ENCODE measurements around the gene ANP32A.
"Not testable (repeated sequence)": the region's sequence is repeated elsewhere in the genome, so short reads cannot be mapped to it uniquely, and the experiment has no call there.

ANP32A gene

DNA sequence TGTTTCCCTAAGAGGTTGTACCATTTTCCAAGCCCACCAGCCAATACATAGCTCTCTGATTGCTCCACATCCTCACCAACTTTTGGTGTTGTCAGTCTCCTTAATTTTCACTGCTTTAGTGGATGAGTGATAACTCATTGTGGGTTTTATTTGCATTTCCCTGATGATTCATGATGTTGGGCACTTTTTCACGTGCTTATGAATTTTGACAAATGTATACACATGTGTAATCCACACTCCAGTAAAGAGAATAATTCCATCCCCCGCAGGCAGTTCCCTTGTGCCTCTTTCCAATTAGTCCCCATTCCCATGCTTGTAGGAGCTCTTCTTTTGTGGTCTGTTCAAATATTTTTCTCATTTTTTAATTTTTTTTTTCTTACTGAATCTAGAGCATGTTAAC, 52.4 kb downstream of the ANP32A start:
- in situ Hi-C loops (cut with MboI; ENCODE audit: low pct_unique_long_range_greater_than_20kb, low sequenced_read_pairs): no loop called here

DNA sequence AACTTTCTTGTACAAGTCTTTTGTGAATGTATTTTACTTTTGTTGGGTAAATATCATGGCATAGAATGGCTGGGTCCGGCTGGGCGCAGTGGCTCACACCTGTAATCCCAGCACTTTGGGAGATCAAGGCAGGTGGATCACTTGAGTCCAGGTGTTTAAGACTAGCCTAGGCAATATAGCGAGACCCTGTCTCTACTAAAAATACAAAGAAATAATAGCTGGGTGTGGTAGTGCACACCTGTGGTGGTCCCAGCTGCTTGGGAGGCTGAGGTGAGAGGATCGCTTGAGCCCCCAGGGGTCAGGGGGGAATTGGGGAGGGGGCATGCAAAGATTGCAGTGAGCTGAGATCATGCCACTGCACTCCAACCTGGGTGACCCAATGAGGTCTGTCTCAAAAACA, 52.9 kb downstream of the ANP32A start:
- in situ Hi-C loops (cut with MboI; ENCODE audit: low pct_unique_long_range_greater_than_20kb, low sequenced_read_pairs): no loop called here
- no peak for DNase-seq

More for the DNA sequence above, 52.4 kb downstream of the ANP32A start:
- DNase-seq: no peak

- no peak for DNase-seq
- in situ Hi-C loops (cut with MboI; ENCODE audit: low pct_unique_long_range_greater_than_20kb, low sequenced_read_pairs): no loop called here
These were observed 54.9 kb downstream of the ANP32A start for GRCh38 chr15:68765602-68766368.

- in situ Hi-C loops (cut with MboI; ENCODE audit: low pct_unique_long_range_greater_than_20kb, low sequenced_read_pairs): no loop called here
- no peak for DNase-seq
These were observed 56.6 kb downstream of the ANP32A start for GRCh38 chr15:68764090-68764489.

DNA sequence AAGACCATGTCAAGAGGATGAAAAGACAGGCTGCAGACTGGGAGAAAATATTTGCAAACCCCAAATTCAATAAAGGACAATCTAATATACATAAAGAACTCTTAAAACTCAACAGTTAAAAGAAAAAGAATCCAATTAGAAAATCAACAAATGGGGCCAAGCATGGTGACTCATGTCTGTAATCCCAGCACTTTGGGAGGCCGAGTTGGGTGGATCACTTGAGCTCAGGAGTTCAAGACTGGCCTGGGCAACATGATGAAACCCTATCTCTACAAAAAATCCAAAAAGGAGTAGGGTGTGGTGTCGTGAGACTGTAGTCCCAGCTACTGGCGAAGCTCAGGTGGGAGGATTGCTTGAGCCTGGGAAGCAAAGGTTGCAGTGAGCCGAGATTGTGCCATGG, 57.6 kb downstream of the ANP32A start:
- DNase-seq: no peak
- in situ Hi-C loops (cut with MboI; ENCODE audit: low pct_unique_long_range_greater_than_20kb, low sequenced_read_pairs): no loop called here

DNA sequence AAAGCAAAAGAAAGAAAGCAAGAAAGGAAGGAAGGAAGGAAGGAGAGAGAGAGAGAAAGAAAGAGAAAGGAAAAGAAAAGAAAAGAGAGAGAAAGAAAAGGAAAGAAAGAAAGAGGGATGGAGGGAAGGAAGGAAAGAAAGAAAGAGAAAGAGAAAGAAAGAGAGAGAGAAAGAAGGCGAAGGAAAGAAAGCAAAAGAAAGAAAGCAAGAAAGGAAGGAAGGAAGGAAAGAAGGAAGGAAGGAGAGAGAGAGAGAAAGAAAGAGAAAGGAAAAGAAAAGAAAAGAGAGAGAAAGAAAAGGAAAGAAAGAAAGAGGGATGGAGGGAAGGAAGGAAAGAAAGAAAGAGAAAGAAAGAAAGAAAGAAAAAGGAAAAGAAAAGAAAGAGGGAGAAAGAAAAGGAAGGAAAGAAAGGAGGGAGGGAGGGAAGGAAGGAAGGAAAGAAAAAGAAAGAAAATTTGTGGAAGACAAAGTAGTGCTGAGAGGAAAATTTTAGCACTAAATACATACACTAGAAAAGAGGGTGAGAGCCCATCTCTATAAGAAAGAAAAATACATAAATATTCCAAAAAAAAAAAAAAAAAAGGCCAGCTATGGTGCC, 60.6 kb downstream of the ANP32A start:
- in situ Hi-C loops (cut with MboI; ENCODE audit: low pct_unique_long_range_greater_than_20kb, low sequenced_read_pairs); DNase-seq: not testable (repeated sequence)

- DNase-seq: no peak
- in situ Hi-C loops (cut with MboI; ENCODE audit: low pct_unique_long_range_greater_than_20kb, low sequenced_read_pairs): no loop called here
These were observed 65.0 kb downstream of the ANP32A start for GRCh38 chr15:68755731-68756130.

GRCh38 chr15:68751622-68752021, 69.1 kb downstream of the ANP32A start:
- DNase-seq: no peak
- in situ Hi-C loops (cut with MboI; ENCODE audit: low pct_unique_long_range_greater_than_20kb, low sequenced_read_pairs): no loop called here

DNA sequence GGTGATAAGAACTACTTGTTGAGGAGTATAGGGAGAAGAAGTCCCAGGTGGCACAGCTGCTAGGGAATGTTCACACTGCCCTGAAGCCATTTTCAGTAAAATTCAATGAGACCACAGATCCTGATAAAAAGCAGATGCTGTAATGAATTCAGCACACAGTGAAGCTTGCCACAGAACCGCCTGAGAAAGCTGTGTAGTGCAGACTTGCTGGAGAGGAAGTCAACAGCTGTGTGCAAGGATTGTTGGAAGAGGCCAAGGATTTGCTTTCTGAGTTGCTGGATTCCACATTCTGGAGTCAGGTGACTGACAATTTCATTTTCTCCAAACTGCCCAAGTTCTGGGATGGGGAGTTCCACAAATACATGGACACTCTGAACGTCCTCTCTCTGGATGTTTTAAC, 70.9 kb downstream of the ANP32A start:
- in situ Hi-C loops (cut with MboI; ENCODE audit: low pct_unique_long_range_greater_than_20kb, low sequenced_read_pairs): no loop called here
- DNase-seq: no peak

GRCh38 chr15:68749365-68749764, 71.3 kb downstream of the ANP32A start:
- no peak for DNase-seq
- in situ Hi-C loops (cut with MboI; ENCODE audit: low pct_unique_long_range_greater_than_20kb, low sequenced_read_pairs): no loop called here

GRCh38 chr15:68743256-68743655, 77.4 kb downstream of the ANP32A start:
- DNase-seq: no peak
- in situ Hi-C loops (cut with MboI; ENCODE audit: low pct_unique_long_range_greater_than_20kb, low sequenced_read_pairs): no loop called here

DNA sequence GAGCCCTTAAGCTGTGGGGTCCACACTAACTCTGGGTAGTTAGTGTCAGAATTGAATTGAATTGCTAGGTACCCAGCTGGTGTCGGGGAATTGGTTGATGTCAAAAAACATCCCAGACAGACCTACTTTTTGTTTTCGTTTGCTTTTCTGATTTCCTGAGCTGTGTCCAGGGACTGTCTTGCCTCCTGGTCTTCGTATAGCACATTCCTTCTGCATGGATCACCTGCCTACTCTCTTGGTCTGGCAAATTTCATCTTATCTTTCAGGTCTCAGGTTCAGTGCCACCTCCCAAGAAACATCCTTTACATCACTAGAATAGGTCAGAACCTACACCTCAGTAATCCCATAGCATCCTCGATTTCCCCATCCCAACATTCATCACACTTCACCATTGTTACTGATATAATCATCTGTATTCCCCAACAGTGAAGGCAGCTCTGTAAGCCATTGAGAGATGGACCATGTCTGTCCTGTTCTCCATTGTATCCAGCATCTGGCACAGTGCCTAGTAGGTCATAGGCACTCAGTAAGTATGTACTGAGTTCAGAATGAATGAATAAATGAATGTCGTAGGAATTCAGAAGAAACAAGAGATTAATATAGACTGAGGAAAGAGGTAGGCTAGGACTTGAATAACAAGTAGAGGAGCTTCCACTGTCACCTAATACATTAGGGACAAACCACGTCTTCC, 81.2 kb downstream of the ANP32A start:
- DNase-seq: no peak
- in situ Hi-C loops (cut with MboI; ENCODE audit: low pct_unique_long_range_greater_than_20kb, low sequenced_read_pairs): no loop called here

DNA sequence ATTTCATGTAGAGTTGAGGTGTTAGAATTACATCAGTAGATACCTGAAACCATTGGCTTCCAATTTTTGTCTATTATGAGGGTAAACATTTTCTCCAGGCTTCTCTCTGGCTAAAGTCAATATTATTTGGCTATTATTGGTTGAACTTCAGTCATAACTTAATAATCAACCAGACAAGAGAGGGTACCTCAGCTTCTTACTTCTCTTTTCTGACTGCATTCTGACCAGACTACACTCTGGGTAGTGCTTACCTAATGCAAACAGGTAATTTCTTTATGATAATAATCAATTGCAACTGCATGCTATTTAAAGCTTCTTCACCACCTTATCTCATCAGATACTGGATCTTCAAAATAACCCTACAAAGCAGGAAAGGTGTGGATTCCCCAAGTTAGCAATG, 85.1 kb downstream of the ANP32A start:
- in situ Hi-C loops (cut with MboI; ENCODE audit: low pct_unique_long_range_greater_than_20kb, low sequenced_read_pairs): no loop called here
- no peak for DNase-seq

GRCh38 chr15:68734881-68735280, 85.8 kb downstream of the ANP32A start:
- in situ Hi-C loops (cut with MboI; ENCODE audit: low pct_unique_long_range_greater_than_20kb, low sequenced_read_pairs): no loop called here
- DNase-seq: no peak

- in situ Hi-C loops (cut with MboI; ENCODE audit: low pct_unique_long_range_greater_than_20kb, low sequenced_read_pairs): no loop called here
These were observed 86.3 kb downstream of the ANP32A start for GRCh38 chr15:68734352-68734751.

DNA sequence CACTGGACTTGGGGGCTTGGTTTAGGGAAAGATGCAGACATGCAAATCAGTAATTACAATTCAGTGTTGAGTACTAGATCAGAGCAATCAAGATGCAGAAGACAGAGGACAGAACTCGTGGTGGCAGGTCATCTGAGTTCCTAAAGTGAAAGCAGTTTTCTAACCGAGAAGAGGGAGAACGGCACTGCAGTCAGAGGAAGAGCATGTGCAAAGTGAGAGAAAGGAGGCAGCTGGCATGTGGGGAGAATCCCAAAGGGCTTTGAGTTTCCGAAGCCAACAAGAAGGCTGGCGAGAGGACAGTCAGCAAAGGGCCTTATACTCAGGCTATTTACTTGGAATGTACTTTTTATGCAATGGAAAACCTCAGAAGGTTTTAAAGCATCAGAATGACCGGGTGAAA, 87.0 kb downstream of the ANP32A start:
- in situ Hi-C loops (cut with MboI; ENCODE audit: low pct_unique_long_range_greater_than_20kb, low sequenced_read_pairs): no loop called here
- no peak for DNase-seq

More at GRCh38 chr15:68734352-68734751, 86.3 kb downstream of the ANP32A start:
- DNase-seq: no peak

- in situ Hi-C loops (cut with MboI; ENCODE audit: low pct_unique_long_range_greater_than_20kb, low sequenced_read_pairs): no loop called here
These were observed 88.2 kb downstream of the ANP32A start for GRCh38 chr15:68732451-68732850.

GRCh38 chr15:68730976-68731897, 89.5 kb downstream of the ANP32A start:
- no peak for DNase-seq
- in situ Hi-C loops (cut with MboI; ENCODE audit: low pct_unique_long_range_greater_than_20kb, low sequenced_read_pairs): no loop called here

More at GRCh38 chr15:68732451-68732850, 88.2 kb downstream of the ANP32A start:
- DNase-seq: no peak

GRCh38 chr15:68730471-68730919, 90.2 kb downstream of the ANP32A start:
- in situ Hi-C loops (cut with MboI; ENCODE audit: low pct_unique_long_range_greater_than_20kb, low sequenced_read_pairs): no loop called here
- DNase-seq: peak; percentile 70

Data from KBM-7 (cell line).